ENCODE results near the gene RBM4. TPM values are rescaled to one million over a fixed set of nuclear protein-coding genes. Genes with fewer than 3 reads are reported as not detected.
A peak's percentile ranks its signal among the peaks of the same experiment; 100 is the strongest.

RBM4 gene
- total and polyA plus RNA-seq, 9 of the 15 experiments (the other 6 are each of a cell fraction or from before 2014, with no cell fraction given) = 81.6 to 233 (median 122) TPM

- TF ChIP-seq, protein P1, sequence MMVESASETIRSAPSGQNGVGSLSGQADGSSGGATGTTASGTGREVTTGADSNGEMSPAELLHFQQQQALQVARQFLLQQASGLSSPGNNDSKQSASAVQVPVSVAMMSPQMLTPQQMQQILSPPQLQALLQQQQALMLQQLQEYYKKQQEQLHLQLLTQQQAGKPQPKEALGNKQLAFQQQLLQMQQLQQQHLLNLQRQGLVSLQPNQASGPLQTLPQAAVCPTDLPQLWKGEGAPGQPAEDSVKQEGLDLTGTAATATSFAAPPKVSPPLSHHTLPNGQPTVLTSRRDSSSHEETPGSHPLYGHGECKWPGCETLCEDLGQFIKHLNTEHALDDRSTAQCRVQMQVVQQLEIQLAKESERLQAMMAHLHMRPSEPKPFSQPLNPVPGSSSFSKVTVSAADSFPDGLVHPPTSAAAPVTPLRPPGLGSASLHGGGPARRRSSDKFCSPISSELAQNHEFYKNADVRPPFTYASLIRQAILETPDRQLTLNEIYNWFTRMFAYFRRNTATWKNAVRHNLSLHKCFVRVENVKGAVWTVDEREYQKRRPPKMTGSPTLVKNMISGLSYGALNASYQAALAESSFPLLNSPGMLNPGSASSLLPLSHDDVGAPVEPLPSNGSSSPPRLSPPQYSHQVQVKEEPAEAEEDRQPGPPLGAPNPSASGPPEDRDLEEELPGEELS (CRISPR knock-in tag; IDR thresholded peaks at IDR 0.05; ENCODE audit: borderline replicate concordance) = no peak
- TF ChIP-seq HNRNPUL1 (IDR thresholded peaks at IDR 0.05; ENCODE audit: low read length) = no peak
- no peak for TF ChIP-seq ZNF699 (CRISPR knock-in tag; IDR thresholded peaks at IDR 0.05; ENCODE audit: insufficient replicate concordance)
- TF ChIP-seq SMARCA4 (IDR thresholded peaks at IDR 0.05) = peak; percentile 82
- no peak for TF ChIP-seq ZFPM2 (CRISPR knock-in tag; IDR thresholded peaks at IDR 0.05)
- TF ChIP-seq SRF (CRISPR knock-in tag; IDR thresholded peaks at IDR 0.05) = no peak
- no peak for TF ChIP-seq SNRNP70 (optimal IDR thresholded peaks at IDR 0.05; ENCODE audit: low read depth, low read length)
- TF ChIP-seq JUNB (CRISPR knock-in tag; conservative IDR thresholded peaks at IDR 0.05) = no peak
- TF ChIP-seq MCM3 (IDR thresholded peaks at IDR 0.05) = no peak
- no peak for TF ChIP-seq MEF2A (IDR thresholded peaks at IDR 0.05; ENCODE audit: control insufficient read depth, low read depth, low read length)
- TF ChIP-seq KLF1 (tag; IDR thresholded peaks at IDR 0.05) = no peak
- TF ChIP-seq NFE2 (IDR thresholded peaks at IDR 0.05; ENCODE audit: low read depth) = peak; percentile 29; the same call in 1 of the 2 replicates
- TF ChIP-seq MTA2 (IDR thresholded peaks at IDR 0.05; ENCODE audit: low read depth) = peak; percentile 30; the same call in 1 of the 2 replicates
- TF ChIP-seq SRSF3 (IDR thresholded peaks at IDR 0.05; ENCODE audit: insufficient read depth, low read length) = no peak
- no peak for TF ChIP-seq MBD2 (IDR thresholded peaks at IDR 0.05; ENCODE audit: borderline replicate concordance, low read depth)
- TF ChIP-seq FOXK2 (conservative IDR thresholded peaks at IDR 0.05 in 1 of 2, IDR thresholded peaks at IDR 0.05 in 1 of 2; ENCODE audit: low read depth in 2 of 2) = no peak
- peak; percentile 50; the same call in 1 of the 2 replicates for TF ChIP-seq C11orf30 (IDR thresholded peaks at IDR 0.05; ENCODE audit: low read depth)
- no peak for TF ChIP-seq HCFC1 (IDR thresholded peaks at IDR 0.05; ENCODE audit: low read depth, low read length)
- TF ChIP-seq TFAM (CRISPR knock-in tag; conservative IDR thresholded peaks at IDR 0.05) = no peak
- no peak for TF ChIP-seq ZNF76 (CRISPR knock-in tag; IDR thresholded peaks at IDR 0.05; ENCODE audit: borderline replicate concordance)
- TF ChIP-seq DACH1 (IDR thresholded peaks at IDR 0.05; ENCODE audit: partially characterized antibody) = peak; percentile 37
- TF ChIP-seq ATF3 (IDR thresholded peaks at IDR 0.05) = peak; percentile 63
- TF ChIP-seq ATF3 (CRISPR knock-in tag; conservative IDR thresholded peaks at IDR 0.05) = no peak
- no peak for TF ChIP-seq MYC (IDR thresholded peaks at IDR 0.05; ENCODE audit: low read depth, low read length)
- TF ChIP-seq MYC (CRISPR knock-in tag; IDR thresholded peaks at IDR 0.05; ENCODE audit: borderline replicate concordance, low read depth) = no peak
- TF ChIP-seq FUS (optimal IDR thresholded peaks at IDR 0.05; ENCODE audit: low read depth, low read length) = no peak
- peak; percentile 77 for TF ChIP-seq ZNF316 (IDR thresholded peaks at IDR 0.05)
- peak; percentile 84 for TF ChIP-seq CBFA2T3 (IDR thresholded peaks at IDR 0.05)
- no peak for TF ChIP-seq THAP12 (CRISPR knock-in tag; IDR thresholded peaks at IDR 0.05)
These were observed 14.6 kb downstream of the RBM4 start (continued) for GRCh38 chr11:66653123-66653522.
